ENCODE results near the gene POLQ.

DNA sequence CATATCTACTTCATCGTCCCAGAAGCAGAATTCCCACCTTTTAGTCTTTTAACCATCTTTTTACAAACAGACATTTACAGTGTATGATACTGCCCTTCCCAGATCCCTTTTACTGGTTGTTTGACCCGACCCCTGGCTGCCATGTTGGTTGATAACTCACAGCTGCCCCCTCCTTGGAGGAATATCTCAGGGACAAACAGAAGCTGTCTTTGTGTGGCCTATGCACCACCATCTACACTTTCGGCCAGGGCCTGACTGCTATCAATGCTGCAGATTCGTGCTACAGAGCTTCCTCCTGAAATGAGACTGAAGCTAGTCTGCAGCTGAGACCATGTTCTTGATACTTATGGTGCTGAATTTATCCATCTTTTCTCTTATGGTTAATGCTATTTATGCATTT is 6.6 kb upstream of the POLQ start:
- TF ChIP-seq, protein P1, sequence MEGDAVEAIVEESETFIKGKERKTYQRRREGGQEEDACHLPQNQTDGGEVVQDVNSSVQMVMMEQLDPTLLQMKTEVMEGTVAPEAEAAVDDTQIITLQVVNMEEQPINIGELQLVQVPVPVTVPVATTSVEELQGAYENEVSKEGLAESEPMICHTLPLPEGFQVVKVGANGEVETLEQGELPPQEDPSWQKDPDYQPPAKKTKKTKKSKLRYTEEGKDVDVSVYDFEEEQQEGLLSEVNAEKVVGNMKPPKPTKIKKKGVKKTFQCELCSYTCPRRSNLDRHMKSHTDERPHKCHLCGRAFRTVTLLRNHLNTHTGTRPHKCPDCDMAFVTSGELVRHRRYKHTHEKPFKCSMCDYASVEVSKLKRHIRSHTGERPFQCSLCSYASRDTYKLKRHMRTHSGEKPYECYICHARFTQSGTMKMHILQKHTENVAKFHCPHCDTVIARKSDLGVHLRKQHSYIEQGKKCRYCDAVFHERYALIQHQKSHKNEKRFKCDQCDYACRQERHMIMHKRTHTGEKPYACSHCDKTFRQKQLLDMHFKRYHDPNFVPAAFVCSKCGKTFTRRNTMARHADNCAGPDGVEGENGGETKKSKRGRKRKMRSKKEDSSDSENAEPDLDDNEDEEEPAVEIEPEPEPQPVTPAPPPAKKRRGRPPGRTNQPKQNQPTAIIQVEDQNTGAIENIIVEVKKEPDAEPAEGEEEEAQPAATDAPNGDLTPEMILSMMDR (IDR thresholded peaks at IDR 0.05), result no peak
- TF ChIP-seq, protein P2, sequence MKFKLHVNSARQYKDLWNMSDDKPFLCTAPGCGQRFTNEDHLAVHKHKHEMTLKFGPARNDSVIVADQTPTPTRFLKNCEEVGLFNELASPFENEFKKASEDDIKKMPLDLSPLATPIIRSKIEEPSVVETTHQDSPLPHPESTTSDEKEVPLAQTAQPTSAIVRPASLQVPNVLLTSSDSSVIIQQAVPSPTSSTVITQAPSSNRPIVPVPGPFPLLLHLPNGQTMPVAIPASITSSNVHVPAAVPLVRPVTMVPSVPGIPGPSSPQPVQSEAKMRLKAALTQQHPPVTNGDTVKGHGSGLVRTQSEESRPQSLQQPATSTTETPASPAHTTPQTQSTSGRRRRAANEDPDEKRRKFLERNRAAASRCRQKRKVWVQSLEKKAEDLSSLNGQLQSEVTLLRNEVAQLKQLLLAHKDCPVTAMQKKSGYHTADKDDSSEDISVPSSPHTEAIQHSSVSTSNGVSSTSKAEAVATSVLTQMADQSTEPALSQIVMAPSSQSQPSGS (CRISPR knock-in tag; IDR thresholded peaks at IDR 0.05; ENCODE audit: borderline replicate concordance, low read depth), result no peak
